HCT116 (cell line): ENCODE results near the gene IMPA2. TPM values are rescaled to one million over a fixed set of nuclear protein-coding genes. Genes with fewer than 3 reads are reported as not detected.

Source experiments
- ATAC-seq: fragments of 200-7000 bp; cut with Tn5 transposase; 2 replicates; pipeline ENCODE4 v1.9.1; 2020; ENCODE audit warnings: mild to moderate bottlenecking, moderate library complexity
- BruUV-seq: library from RNA; stranded (reverse); fragments of 400-500 nt; replicated peaks from 2 replicates; lab custom pipeline; 2021; lab: Mats Ljungman, UMichigan
- CTCF ChIA-PET: fragments of 300-600 bp; sonication (Branson Sonifier 250); formaldehyde crosslinking; loops from one replicate; lab custom pipeline; 2021; ENCODE audit warnings: antibody characterized with exemption; lab: Charles Lee
- POLR2A ChIA-PET: fragments of 300-600, 350-600 bp; sonication (Branson Sonifier 250); formaldehyde crosslinking; loops from one replicate; lab custom pipeline; 2021; ENCODE audit warnings: antibody characterized with exemption; lab: Charles Lee
- RAD21 ChIA-PET, 2 experiments: fragments of 300-600 bp; sonication (Branson Sonifier 250); formaldehyde crosslinking; loops; one replicate each; lab custom pipeline; 2023; ENCODE audit warnings: low total read pairs in 2 of 2; ENCODE audit not compliant: uncharacterized antibody in 2 of 2, unreplicated experiment in 2 of 2, low non-redundant PET in 1 of 2; lab: Charles Lee
- DNase-seq: peaks from one replicate; pipeline ENCODE4 v3.0.0-alpha.2; 2010; ENCODE audit warnings: low read depth, low spot score
- H2AFZ ChIP-seq: fragments of 200-600 bp; shearing (Covaris generic), sonication (generic); 2 replicates; pipeline ENCODE4 v1.6.1; 2017; ENCODE audit warnings: low read depth, mixed run types, mixed read lengths, antibody characterized with exemption, low read length; ENCODE audit not compliant: poor library complexity, severe bottlenecking
- H3K27ac ChIP-seq: 2 replicates; pipeline ENCODE4 v1.5.1; 2012; ENCODE audit warnings: low read depth, low read length
- H3K27me3 ChIP-seq: fragments of 200-600 bp; sonication (generic); 2 replicates; pipeline ENCODE4 v1.6.1; 2016; ENCODE audit warnings: mixed run types, low read length, mixed read lengths; ENCODE audit not compliant: insufficient read depth
- H3K36me3 ChIP-seq, 2 experiments: fragments of 200-500 bp in 1 of 2; fragments of 200-600 bp in 1 of 2; sonication (Bioruptor generic) in 1 of 2; sonication (generic) in 1 of 2; 2 replicates each; pipeline versions ENCODE4 v1.5.1 to v1.6.1; 2014 to 2016; ENCODE audit warnings: low read length in 2 of 2, inconsistent platforms in 1 of 2, mixed read lengths in 1 of 2, mixed run types in 1 of 2; ENCODE audit not compliant: insufficient read depth in 2 of 2, control insufficient read depth in 1 of 2
- H3K4me1 ChIP-seq, 2 experiments: fragments of 200-600 bp in 1 of 2; sonication (generic) in 1 of 2; 2 replicates each; pipeline versions ENCODE4 v1.5.1 to v1.6.1; 2012 to 2017; ENCODE audit warnings: low read length in 2 of 2, inconsistent platforms in 1 of 2, mild to moderate bottlenecking in 1 of 2, mixed read lengths in 1 of 2, mixed run types in 1 of 2, moderate library complexity in 1 of 2; ENCODE audit not compliant: insufficient read depth in 2 of 2, control insufficient read depth in 1 of 2
- H3K4me2 ChIP-seq: fragments of 200-600 bp; sonication (generic); 2 replicates; pipeline ENCODE4 v1.6.1; 2017; ENCODE audit warnings: mixed run types, low read length, mixed read lengths
- H3K4me3 ChIP-seq, 2 experiments: fragments of 200-600 bp in 1 of 2; sonication (generic) in 1 of 2; replicated peaks in 1 of 2; 2 replicates each; pipeline ENCODE4 v1.5.1; 2011 to 2016; ENCODE audit warnings: low read length in 2 of 2, control low read depth in 1 of 2, low read depth in 1 of 2, mild to moderate bottlenecking in 1 of 2, mixed read lengths in 1 of 2, mixed run types in 1 of 2
- H3K79me2 ChIP-seq: fragments of 200-600 bp; sonication (generic); 2 replicates; pipeline ENCODE4 v1.6.1; 2017; ENCODE audit warnings: mild to moderate bottlenecking, mixed run types, low read length, moderate library complexity, mixed read lengths; ENCODE audit not compliant: insufficient read depth
- H3K9ac ChIP-seq: fragments of 200-600 bp; sonication (generic); 2 replicates; pipeline ENCODE4 v1.6.1; 2016; ENCODE audit warnings: low read length, mixed read lengths
- H3K9me2 ChIP-seq: fragments of 200-600 bp; sonication (generic), shearing (Covaris generic); 2 replicates; pipeline ENCODE4 v1.6.1; 2017; ENCODE audit warnings: mixed run types, mild to moderate bottlenecking, moderate library complexity; ENCODE audit not compliant: insufficient read depth
- H3K9me3 ChIP-seq, 2 experiments: fragments of 200-500 bp in 1 of 2; fragments of 200-600 bp in 1 of 2; sonication (Bioruptor generic) in 1 of 2; sonication (generic) in 1 of 2; 2 replicates each; pipeline ENCODE4 v1.6.1; 2014 to 2017; ENCODE audit warnings: low read length in 2 of 2, mixed read lengths in 2 of 2, inconsistent platforms in 1 of 2, low read depth in 1 of 2, mild to moderate bottlenecking in 1 of 2, mixed run types in 1 of 2, moderate library complexity in 1 of 2; ENCODE audit not compliant: control insufficient read depth in 1 of 2, insufficient read depth in 1 of 2
- H4K20me1 ChIP-seq: fragments of 200-600 bp; sonication (generic), shearing (Covaris generic); 2 replicates; pipeline ENCODE4 v1.6.1; 2017; ENCODE audit warnings: mixed run types, mild to moderate bottlenecking, moderate library complexity; ENCODE audit not compliant: insufficient read depth
- CTCF ChIP-seq, 3 experiments: fragments of 200-600 bp in 1 of 3; sonication (generic) in 1 of 3; IDR thresholded peaks in 2 of 3; conservative IDR thresholded peaks in 1 of 3; 2 replicates each; pipeline ENCODE4 v1.5.1; 2012 to 2017; ENCODE audit warnings: low read depth in 2 of 3, low read length in 2 of 3, antibody characterized with exemption in 1 of 3, borderline replicate concordance in 1 of 3, control low read depth in 1 of 3, mild to moderate bottlenecking in 1 of 3, mixed read lengths in 1 of 3, mixed run types in 1 of 3, moderate library complexity in 1 of 3; ENCODE audit not compliant: insufficient read depth in 1 of 3
- EGR1 ChIP-seq: IDR thresholded peaks from 2 replicates; pipeline ENCODE4 v1.6.1; 2012; ENCODE audit warnings: low read depth
- ELF1 ChIP-seq: IDR thresholded peaks from 2 replicates; pipeline ENCODE4 v1.6.1; 2012; ENCODE audit warnings: low read depth, borderline replicate concordance
- EZH2phosphoT487 ChIP-seq: fragments of 200-600 bp; IDR thresholded peaks from 2 replicates; pipeline ENCODE4 v1.6.1; 2018; ENCODE audit warnings: antibody characterized with exemption, borderline replicate concordance
- FOSL1 ChIP-seq: IDR thresholded peaks from 2 replicates; pipeline ENCODE4 v1.6.1; 2012; ENCODE audit warnings: low read depth
- POLR2AphosphoS5 ChIP-seq: IDR thresholded peaks from 2 replicates; pipeline ENCODE4 v1.6.1; 2011; ENCODE audit warnings: mild to moderate bottlenecking, low read depth, low read length, moderate library complexity
- RAD21 ChIP-seq: IDR thresholded peaks from 2 replicates; pipeline ENCODE4 v1.6.1; 2012; ENCODE audit warnings: low read depth, mild to moderate bottlenecking
- SIN3A ChIP-seq: IDR thresholded peaks from 2 replicates; pipeline ENCODE4 v1.6.1; 2012; ENCODE audit warnings: low read depth
- SRF ChIP-seq: IDR thresholded peaks from 2 replicates; pipeline ENCODE4 v1.6.1; 2012; ENCODE audit warnings: low read depth
- ZFX ChIP-seq: fragments of 450-650 bp; IDR thresholded peaks from 2 replicates; pipeline ENCODE4 v1.6.1; 2017
- intact Hi-C: fragments of 100-400 bp; cut with micrococcal nuclease; formaldehyde crosslinking; loops from 2 replicates; pipeline ENCODE4 v1.10.0; 2022
- total RNA-seq: library from RNA; stranded (reverse); gene quantifications from one replicate; pipeline ENCODE4 v1.2.1, GENCODE V29; 2021; ENCODE audit not compliant: unreplicated experiment
- TF ChIP-seq, protein P1 (sequence below): IDR thresholded peaks from 2 replicates; pipeline ENCODE4 v1.6.1; 2012

IMPA2 gene
- total RNA-seq, 1 experiment from 2014 or later: 32.5 TPM

DNA sequence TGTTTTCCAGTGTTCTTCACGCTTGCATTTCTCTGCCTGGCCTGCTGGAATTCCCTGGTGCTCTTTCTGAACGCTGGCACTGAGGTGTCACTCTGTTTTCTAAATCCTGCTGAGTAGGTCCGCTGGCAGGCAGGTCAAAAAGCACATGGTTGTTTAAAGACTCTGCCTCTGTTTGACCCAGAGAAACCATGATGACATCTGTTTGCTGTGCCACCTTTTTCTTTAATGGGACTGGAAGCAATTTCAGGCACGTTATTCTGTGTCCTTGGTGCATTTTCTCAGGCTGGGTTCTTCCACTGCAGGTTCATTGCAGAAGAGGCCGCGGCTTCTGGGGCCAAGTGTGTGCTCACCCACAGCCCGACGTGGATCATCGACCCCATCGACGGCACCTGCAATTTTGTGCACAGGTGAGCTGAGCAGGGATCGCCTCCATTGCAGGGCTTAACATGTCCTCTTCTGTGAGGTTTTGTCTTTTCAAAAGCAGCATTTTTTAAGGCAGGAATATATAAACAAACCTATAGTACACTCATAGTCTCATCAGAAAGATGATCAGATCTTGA, 28.4 kb downstream of the IMPA2 start:
- CTCF ChIA-PET: no interaction called here
- Histone ChIP-seq H3K4me3 (no peak overlapping the region), H3K9me2 (no peaks in the 10 kb centered on the region), H3K9ac (no peak overlapping the region), H2AFZ (no peak overlapping the region), H3K4me1 (no peaks in the 10 kb centered on the region), H4K20me1 (no peaks in the 10 kb centered on the region), H3K36me3 (no peaks in the 10 kb centered on the region; a peak in 2 of 4 replicates), H3K27ac (no peak overlapping the region), H3K79me2 (no peaks in the 10 kb centered on the region), H3K27me3 (no peaks in the 10 kb centered on the region), H3K4me2 (no peak overlapping the region), H3K9me3 (no peaks in the 10 kb centered on the region)
- DNase-seq: no peak
- ATAC-seq: no peak
- intact Hi-C loops: no loop called here
- POLR2A ChIA-PET: no interaction called here
- TF ChIP-seq FOSL1 (no peak), EZH2phosphoT487 (no peak)
- BruUV-seq: no TSS peak
- RAD21 ChIA-PET: no interaction called here

DNA sequence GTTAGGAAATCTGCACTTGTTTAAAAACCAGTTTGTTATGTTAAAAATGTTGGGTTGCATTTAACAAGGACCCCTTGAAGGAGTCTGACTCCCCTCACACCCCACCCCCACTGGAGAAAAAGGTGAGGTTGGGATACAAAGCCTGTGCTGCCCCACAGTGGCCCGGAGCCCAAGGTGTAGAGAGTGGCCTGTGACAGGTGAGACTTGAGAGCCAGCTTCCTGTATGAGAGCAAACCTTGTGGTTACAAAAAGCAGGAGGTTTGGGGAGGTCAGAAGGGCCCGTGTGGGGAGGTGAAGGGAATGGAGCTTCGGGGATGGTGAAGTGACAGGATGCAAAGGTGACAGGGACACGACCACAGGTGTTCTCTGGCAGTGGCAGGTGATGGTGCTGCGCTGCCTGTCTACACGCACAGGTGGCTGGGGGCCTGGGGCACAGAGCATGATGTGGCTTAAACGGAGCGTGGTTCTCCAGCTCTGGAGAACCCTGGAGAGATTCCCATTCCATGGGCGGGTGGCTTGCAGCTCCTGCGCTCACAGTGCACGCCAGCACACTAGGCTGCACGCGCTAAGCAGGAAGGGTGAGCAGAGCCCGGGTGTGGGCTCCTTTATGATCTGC, 29.0 kb downstream of the IMPA2 start:
- ChIA-PET POLR2A (no interaction called here), CTCF (no interaction called here)
- H3K36me3 ChIP-seq: no peaks in the 10 kb centered on the region; a peak in 2 of 4 replicates
- no peak overlapping the region for H3K4me2 ChIP-seq
- DNase-seq (no peak), ATAC-seq (peak; percentile 49; the same call in 1 of the 2 replicates)
- no peaks in the 10 kb centered on the region for H3K9me2 ChIP-seq
- H3K4me1 ChIP-seq: no peaks in the 10 kb centered on the region
- no peaks in the 10 kb centered on the region for H3K79me2 ChIP-seq
- intact Hi-C loops: no loop called here
- no peak overlapping the region for H3K9ac ChIP-seq
- BruUV-seq: no TSS peak
- H4K20me1 ChIP-seq: no peaks in the 10 kb centered on the region
- no peak overlapping the region for H2AFZ ChIP-seq
- no peaks in the 10 kb centered on the region for H3K27me3 ChIP-seq
- no peak overlapping the region for H3K27ac ChIP-seq
- H3K4me3 ChIP-seq: no peak overlapping the region
- TF ChIP-seq CTCF (IDR thresholded peaks at IDR 0.05 in 2 of 3, conservative IDR thresholded peaks at IDR 0.05 in 1 of 3; ENCODE audit: borderline replicate concordance in 1 of 3, insufficient read depth in 1 of 3, low read depth in 2 of 3, low read length in 2 of 3) (peak in 1 of 3 experiments; percentile 24; a peak in 1 of 6 replicates), RAD21 (peak; percentile 26; the same call in 1 of the 2 replicates), POLR2AphosphoS5 (no peak), SRF (no peak), EGR1 (no peak), ZFX (no peak), ELF1 (no peak), SIN3A (no peak)
- TF ChIP-seq, protein P1, sequence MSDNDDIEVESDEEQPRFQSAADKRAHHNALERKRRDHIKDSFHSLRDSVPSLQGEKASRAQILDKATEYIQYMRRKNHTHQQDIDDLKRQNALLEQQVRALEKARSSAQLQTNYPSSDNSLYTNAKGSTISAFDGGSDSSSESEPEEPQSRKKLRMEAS: no peak
- TF ChIP-seq, all 23 proteins: peak for 2
- H3K9me3 ChIP-seq: no peaks in the 10 kb centered on the region
- RAD21 ChIA-PET: no interaction called here
